Breast epithelium (tissue), 3 donors: Measurements from ENCODE around the gene PLXNA2.

Experiments used
- CTCF ChIP-seq, 3 donors: fragments of 450-650 bp; IDR thresholded peaks; one replicate each; pipeline ENCODE4 v1.5.1; 2016 to 2017; ENCODE audit warnings: antibody characterized with exemption in 3 of 3, mild to moderate bottlenecking in 3 of 3, moderate library complexity in 3 of 3
- POLR2A ChIP-seq: fragments of 450-650 bp; IDR thresholded peaks from one replicate; pipeline ENCODE4 v1.6.1; 2016; ENCODE audit warnings: antibody characterized with exemption, mild to moderate bottlenecking, moderate library complexity
- POLR2AphosphoS5 ChIP-seq, 3 donors: sonication (generic); formaldehyde crosslinking; IDR thresholded peaks; one replicate each; pipeline ENCODE4 v1.6.1; 2017; ENCODE audit warnings: antibody characterized with exemption in 3 of 3

GRCh38 chr1:207993477-207994445 lies 250.4 kb downstream of the PLXNA2 start:
- TF ChIP-seq CTCF (IDR thresholded peaks at IDR 0.05) = no peak
- no peak for TF ChIP-seq POLR2A
- TF ChIP-seq POLR2AphosphoS5 (IDR thresholded peaks at IDR 0.05) = no peak
